ENCODE results near the gene MYL6. TPM values are rescaled to one million over a fixed set of nuclear protein-coding genes. Genes with fewer than 3 reads are reported as not detected.

MYL6 gene
- total and polyA plus RNA-seq, 10 of the 15 experiments (the other 5 are each of a cell fraction or from before 2014, with no cell fraction given) = 1,000 to 4,116 (median 1,828) TPM

DNA sequence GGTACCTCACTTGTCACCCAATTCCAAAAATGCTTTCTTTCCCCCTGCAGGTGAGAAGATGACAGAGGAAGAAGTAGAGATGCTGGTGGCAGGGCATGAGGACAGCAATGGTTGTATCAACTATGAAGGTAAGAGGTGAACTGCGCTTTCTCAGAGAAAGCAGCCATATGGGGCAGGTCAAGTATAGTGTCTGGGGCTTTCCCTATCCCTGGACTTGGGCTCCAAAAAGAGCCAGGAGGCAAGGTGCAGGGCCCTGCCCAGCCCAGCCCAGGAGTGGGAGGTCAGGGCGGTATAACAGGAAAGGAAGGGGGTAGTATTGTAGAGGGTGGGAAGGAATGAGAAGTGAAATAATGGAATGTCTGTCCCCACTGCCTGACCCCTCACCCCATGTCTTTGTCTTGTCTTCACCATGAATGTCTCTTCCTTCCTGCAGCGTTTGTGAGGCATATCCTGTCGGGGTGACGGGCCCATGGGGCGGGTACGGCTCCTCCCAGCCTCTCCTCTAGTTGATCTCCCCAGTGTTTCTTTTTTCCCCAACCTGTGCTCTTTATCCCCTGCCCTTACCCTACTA, 2.1 kb downstream of the MYL6 start (continued):
- no peak for TF ChIP-seq TCF3 (IDR thresholded peaks at IDR 0.05; ENCODE audit: borderline replicate concordance, insufficient read depth, low read depth, low read length)
- TF ChIP-seq JUNB (IDR thresholded peaks at IDR 0.05) = no peak
- TF ChIP-seq GATAD2B (conservative IDR thresholded peaks at IDR 0.05; ENCODE audit: low read depth) = no peak
- TF ChIP-seq CHD2 (IDR thresholded peaks at IDR 0.05; ENCODE audit: borderline replicate concordance, low read depth, low read length) = no peak
- peak; percentile 58 for TF ChIP-seq ZBED1 (IDR thresholded peaks at IDR 0.05; ENCODE audit: borderline replicate concordance)
- no peak for TF ChIP-seq KLF5 (IDR thresholded peaks at IDR 0.05; ENCODE audit: partially characterized antibody)

GRCh38 chr12:56160894-56161689, 2.9 kb downstream of the MYL6 start:
- ChIA-PET SMC1A (ENCODE audit: uncharacterized antibody, unreplicated experiment) (interaction anchor here (1.3 to 2.7 kb wide), 2 partner anchors 27 to 36 kb away, joined by 3 to 12 read pairs; no protein-coding TSS in a partner anchor), CTCF (interaction anchor here (1.2 to 2.2 kb wide), 4 partner anchors 27 to 35 kb away, joined by 3 to 10 read pairs (median 6); partner anchors contain the start of gene SMARCC2), POLR2A (interaction anchor here (0.5 to 1.3 kb wide), 4 partner anchors 10 to 509 kb away, joined by 3 to 7 read pairs (median 4); no protein-coding TSS in a partner anchor), RAD21 (ENCODE audit: unreplicated experiment) (interaction anchor here (1.0 to 1.2 kb wide), 2 partner anchors 33 to 43 kb away, joined by 3 read pairs; partner anchors contain the start of genes ESYT1 and ZC3H10)
- Histone ChIP-seq H3K79me2 (ENCODE audit: control insufficient read depth, insufficient read depth, low read length) (peaks cover 39% of the 10 kb centered on the region), H2AFZ (ENCODE audit: control insufficient read depth, low read depth, low read length) (no peak overlapping the region), H3K36me3 (ENCODE audit: control insufficient read depth in 2 of 2, insufficient read depth in 2 of 2, low read length in 1 of 2) (peaks cover 23 to 30% of the 10 kb centered on the region in 2 experiments), H3K4me1 (ENCODE audit: control insufficient read depth, insufficient read depth, low read length) (peaks cover 17% of the 10 kb centered on the region), H3K27ac (ENCODE audit: control insufficient read depth, insufficient read depth) (peak overlapping the region; percentile 91), H3K27me3 (replicated peaks in 1 of 2; ENCODE audit: control insufficient read depth in 2 of 2, insufficient read depth in 2 of 2, low read length in 1 of 2) (no peaks in the 10 kb centered on the region), H4K20me1 (ENCODE audit: control insufficient read depth, insufficient read depth) (no peaks in the 10 kb centered on the region), H3K4me3 (peak overlapping the region; percentile 90; the same call in 1 of the 2 replicates), H3K9ac (ENCODE audit: control insufficient read depth, insufficient read depth, low read length) (peak overlapping the region; percentile 89; the same call in 1 of the 2 replicates), H3K4me2 (ENCODE audit: control insufficient read depth, insufficient read depth) (peak overlapping the region; percentile 98), H3K9me3 (replicated peaks; ENCODE audit: control insufficient read depth, insufficient read depth, low read length) (no peaks in the 10 kb centered on the region)
- DNase-seq (ENCODE audit: low read depth, low spot score) (no peak), ATAC-seq (no peak), FAIRE-seq (no peak)
- in situ Hi-C loops (cut with MboI) = no loop called here
- BruUV-seq (replicated peaks) = no TSS peak
- 66% methylated on average over 11 of the region's 11 CpGs for WGBS (ENCODE audit: insufficient coverage, insufficient replicate concordance, low lambda C conversion rate, missing lambda C conversion rate)
- TF ChIP-seq POU2F2 (IDR thresholded peaks at IDR 0.05; ENCODE audit: borderline replicate concordance, low read depth, low read length) (peak; percentile 24; the same call in 1 of the 3 replicates), POLR2AphosphoS5 (IDR thresholded peaks at IDR 0.05; ENCODE audit: low read length) (peak; percentile 40; the same call in 1 of the 2 replicates), SIN3A (IDR thresholded peaks at IDR 0.05; ENCODE audit: low read depth, low read length) (no peak), STAT3 (IDR thresholded peaks at IDR 0.05; ENCODE audit: low read depth, low read length) (no peak)
- intact Hi-C loops (cut with micrococcal nuclease; ENCODE audit: unreplicated experiment) = no loop called here
